Ammon's horn (tissue), 1 donor: Measurements from ENCODE around the gene DAPK2.

Experiments
- DNase-seq: peaks from one replicate; pipeline ENCODE4 v3.0.0-alpha.2; 2016; ENCODE audit warnings: low spot score

Gene DAPK2

GRCh38 chr15:63861946-63862517 is 184.3 kb downstream of the DAPK2 start:
- DNase-seq = no peak

GRCh38 chr15:63860555-63860954 is 185.7 kb downstream of the DAPK2 start:
- no peak for DNase-seq

- no peak for DNase-seq
Observed at GRCh38 chr15:63860155-63860554, 186.1 kb downstream of the DAPK2 start.

- no peak for DNase-seq
Observed at GRCh38 chr15:63858881-63859280, 187.4 kb downstream of the DAPK2 start.

GRCh38 chr15:63858448-63858847 is 187.8 kb downstream of the DAPK2 start:
- no peak for DNase-seq

GRCh38 chr15:63857461-63857856 is 188.8 kb downstream of the DAPK2 start:
- no peak for DNase-seq
